SK-N-SH treated with all-trans-retinoic acid at 6 μM for 48 hours (cell line): Measurements from ENCODE around the gene CUEDC1.

ENCODE experiments used
- ARNTL ChIP-seq: fragments of 450-650 bp; formaldehyde crosslinking; IDR thresholded peaks from 2 replicates; pipeline ENCODE4 v1.5.0; 2020; ENCODE audit warnings: low read depth, mild to moderate bottlenecking, moderate library complexity, borderline replicate concordance
- BACH2 ChIP-seq: fragments of 250-450 bp; sonication (Bioruptor Pico); IDR thresholded peaks from 2 replicates; pipeline ENCODE4 v1.9.0; 2021; ENCODE audit warnings: mild to moderate bottlenecking, borderline replicate concordance
- CSDC2 ChIP-seq: fragments of 250-450 bp; sonication (Bioruptor Pico); IDR thresholded peaks from 2 replicates; pipeline ENCODE4 v1.5.0; 2020; ENCODE audit warnings: mild to moderate bottlenecking, moderate library complexity
- ESRRG ChIP-seq: fragments of 250-450 bp; sonication (Bioruptor Pico); IDR thresholded peaks from 2 replicates; pipeline ENCODE4 v1.6.1; 2021; ENCODE audit warnings: mild to moderate bottlenecking
- ISL1 ChIP-seq: fragments of 250-450 bp; sonication (Bioruptor Pico); IDR thresholded peaks from 2 replicates; pipeline ENCODE4 v2.1.2; 2022; ENCODE audit warnings: mild to moderate bottlenecking, moderate library complexity
- RARB ChIP-seq: fragments of 250-450 bp; sonication (Bioruptor Pico); IDR thresholded peaks from 2 replicates; pipeline ENCODE4 v1.8.0; 2021; ENCODE audit warnings: mild to moderate bottlenecking, moderate library complexity
- SNAI2 ChIP-seq: fragments of 250-450 bp; sonication (Bioruptor Pico); IDR thresholded peaks from 2 replicates; pipeline ENCODE4 v1.5.0; 2020; ENCODE audit warnings: mild to moderate bottlenecking, moderate library complexity
- TOX ChIP-seq: fragments of 250-450 bp; sonication (Bioruptor Pico); IDR thresholded peaks from 2 replicates; pipeline ENCODE4 v1.8.0; 2021; ENCODE audit warnings: mild to moderate bottlenecking, moderate library complexity, borderline replicate concordance
- ZC3H10 ChIP-seq: fragments of 250-450 bp; sonication (Bioruptor Pico); IDR thresholded peaks from 2 replicates; pipeline ENCODE4 v1.5.1; 2021; ENCODE audit warnings: mild to moderate bottlenecking, moderate library complexity
- ZFP30 ChIP-seq: fragments of 450-650 bp; formaldehyde crosslinking; IDR thresholded peaks from 2 replicates; pipeline ENCODE4 v1.5.0; 2022; ENCODE audit warnings: mild to moderate bottlenecking, moderate library complexity
- TF ChIP-seq, protein P1 (sequence below): fragments of 250-450 bp; sonication (Bioruptor Pico); IDR thresholded peaks from 2 replicates; pipeline ENCODE4 v1.5.1; 2020; ENCODE audit warnings: low read depth, mild to moderate bottlenecking, moderate library complexity
- TF ChIP-seq, protein P2 (sequence below): fragments of 250-450 bp; sonication (Bioruptor Pico); IDR thresholded peaks from 2 replicates; pipeline ENCODE4 v1.8.0; 2020; ENCODE audit warnings: mild to moderate bottlenecking, moderate library complexity, borderline replicate concordance
- TF ChIP-seq, protein P3 (sequence below): fragments of 250-450 bp; sonication (Bioruptor Pico); IDR thresholded peaks from 2 replicates; pipeline ENCODE4 v1.5.0; 2020; ENCODE audit warnings: mild to moderate bottlenecking, moderate library complexity

- TF ChIP-seq ARNTL (no peak), ESRRG (CRISPR knock-in tag) (no peak), ZFP30 (CRISPR knock-in tag) (no peak), TOX (CRISPR knock-in tag) (no peak), SNAI2 (no peak), CSDC2 (CRISPR knock-in tag) (no peak), BACH2 (CRISPR knock-in tag) (no peak), ZC3H10 (CRISPR knock-in tag) (no peak), ISL1 (CRISPR knock-in tag) (no peak), RARB (no peak)
- TF ChIP-seq, protein P1, sequence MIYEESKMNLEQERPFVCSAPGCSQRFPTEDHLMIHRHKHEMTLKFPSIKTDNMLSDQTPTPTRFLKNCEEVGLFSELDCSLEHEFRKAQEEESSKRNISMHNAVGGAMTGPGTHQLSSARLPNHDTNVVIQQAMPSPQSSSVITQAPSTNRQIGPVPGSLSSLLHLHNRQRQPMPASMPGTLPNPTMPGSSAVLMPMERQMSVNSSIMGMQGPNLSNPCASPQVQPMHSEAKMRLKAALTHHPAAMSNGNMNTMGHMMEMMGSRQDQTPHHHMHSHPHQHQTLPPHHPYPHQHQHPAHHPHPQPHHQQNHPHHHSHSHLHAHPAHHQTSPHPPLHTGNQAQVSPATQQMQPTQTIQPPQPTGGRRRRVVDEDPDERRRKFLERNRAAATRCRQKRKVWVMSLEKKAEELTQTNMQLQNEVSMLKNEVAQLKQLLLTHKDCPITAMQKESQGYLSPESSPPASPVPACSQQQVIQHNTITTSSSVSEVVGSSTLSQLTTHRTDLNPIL (CRISPR knock-in tag), result no peak
- TF ChIP-seq, protein P2, sequence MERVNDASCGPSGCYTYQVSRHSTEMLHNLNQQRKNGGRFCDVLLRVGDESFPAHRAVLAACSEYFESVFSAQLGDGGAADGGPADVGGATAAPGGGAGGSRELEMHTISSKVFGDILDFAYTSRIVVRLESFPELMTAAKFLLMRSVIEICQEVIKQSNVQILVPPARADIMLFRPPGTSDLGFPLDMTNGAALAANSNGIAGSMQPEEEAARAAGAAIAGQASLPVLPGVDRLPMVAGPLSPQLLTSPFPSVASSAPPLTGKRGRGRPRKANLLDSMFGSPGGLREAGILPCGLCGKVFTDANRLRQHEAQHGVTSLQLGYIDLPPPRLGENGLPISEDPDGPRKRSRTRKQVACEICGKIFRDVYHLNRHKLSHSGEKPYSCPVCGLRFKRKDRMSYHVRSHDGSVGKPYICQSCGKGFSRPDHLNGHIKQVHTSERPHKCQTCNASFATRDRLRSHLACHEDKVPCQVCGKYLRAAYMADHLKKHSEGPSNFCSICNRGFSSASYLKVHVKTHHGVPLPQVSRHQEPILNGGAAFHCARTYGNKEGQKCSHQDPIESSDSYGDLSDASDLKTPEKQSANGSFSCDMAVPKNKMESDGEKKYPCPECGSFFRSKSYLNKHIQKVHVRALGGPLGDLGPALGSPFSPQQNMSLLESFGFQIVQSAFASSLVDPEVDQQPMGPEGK (CRISPR knock-in tag), result no peak
- TF ChIP-seq, protein P3, sequence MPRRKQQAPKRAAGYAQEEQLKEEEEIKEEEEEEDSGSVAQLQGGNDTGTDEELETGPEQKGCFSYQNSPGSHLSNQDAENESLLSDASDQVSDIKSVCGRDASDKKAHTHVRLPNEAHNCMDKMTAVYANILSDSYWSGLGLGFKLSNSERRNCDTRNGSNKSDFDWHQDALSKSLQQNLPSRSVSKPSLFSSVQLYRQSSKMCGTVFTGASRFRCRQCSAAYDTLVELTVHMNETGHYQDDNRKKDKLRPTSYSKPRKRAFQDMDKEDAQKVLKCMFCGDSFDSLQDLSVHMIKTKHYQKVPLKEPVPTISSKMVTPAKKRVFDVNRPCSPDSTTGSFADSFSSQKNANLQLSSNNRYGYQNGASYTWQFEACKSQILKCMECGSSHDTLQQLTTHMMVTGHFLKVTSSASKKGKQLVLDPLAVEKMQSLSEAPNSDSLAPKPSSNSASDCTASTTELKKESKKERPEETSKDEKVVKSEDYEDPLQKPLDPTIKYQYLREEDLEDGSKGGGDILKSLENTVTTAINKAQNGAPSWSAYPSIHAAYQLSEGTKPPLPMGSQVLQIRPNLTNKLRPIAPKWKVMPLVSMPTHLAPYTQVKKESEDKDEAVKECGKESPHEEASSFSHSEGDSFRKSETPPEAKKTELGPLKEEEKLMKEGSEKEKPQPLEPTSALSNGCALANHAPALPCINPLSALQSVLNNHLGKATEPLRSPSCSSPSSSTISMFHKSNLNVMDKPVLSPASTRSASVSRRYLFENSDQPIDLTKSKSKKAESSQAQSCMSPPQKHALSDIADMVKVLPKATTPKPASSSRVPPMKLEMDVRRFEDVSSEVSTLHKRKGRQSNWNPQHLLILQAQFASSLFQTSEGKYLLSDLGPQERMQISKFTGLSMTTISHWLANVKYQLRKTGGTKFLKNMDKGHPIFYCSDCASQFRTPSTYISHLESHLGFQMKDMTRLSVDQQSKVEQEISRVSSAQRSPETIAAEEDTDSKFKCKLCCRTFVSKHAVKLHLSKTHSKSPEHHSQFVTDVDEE, result no peak
Measured at GRCh38 chr17:57930239-57930638, 25.0 kb downstream of the CUEDC1 start.
